Measurements from ENCODE around the gene THBD. TPM values are rescaled to one million over a fixed set of nuclear protein-coding genes. Genes with fewer than 3 reads are reported as not detected.

THBD gene
- total and polyA plus RNA-seq, 9 of the 15 experiments (the other 6 are each of a cell fraction or from before 2014, with no cell fraction given): 0.07 to 0.49 (median 0.33) TPM

GRCh38 chr20:23047001-23047737, 2.3 kb downstream of the THBD start:
- WGBS (ENCODE audit: insufficient coverage, low coverage, missing lambda C conversion rate): 63% methylated on average over 13 of the region's 13 CpGs
- Histone ChIP-seq H3K9me3 (replicated peaks; ENCODE audit: control insufficient read depth, insufficient read depth, low read depth, low read length) (no peaks in the 10 kb centered on the region), H3K4me1 (replicated peaks in 1 of 2; ENCODE audit: control insufficient read depth in 2 of 2, insufficient read depth in 2 of 2, low read length in 2 of 2) (peaks cover 10 to 46% of the 10 kb centered on the region in 2 experiments; a peak in 4 of 5 replicates), H3K36me3 (ENCODE audit: control insufficient read depth, insufficient read depth, low read length) (no peaks in the 10 kb centered on the region), H3K4me2 (ENCODE audit: insufficient read depth, low read length) (no peak overlapping the region), H3K4me3 (no peak overlapping the region), H3K79me2 (ENCODE audit: control insufficient read depth, insufficient read depth, low read length) (no peaks in the 10 kb centered on the region), H4K20me1 (replicated peaks; ENCODE audit: control insufficient read depth, insufficient read depth, low read length) (no peaks in the 10 kb centered on the region), H2AFZ (ENCODE audit: low read depth, low read length) (no peak overlapping the region), H3K27me3 (ENCODE audit: control insufficient read depth in 2 of 2, insufficient read depth in 2 of 2, low read length in 2 of 2) (no peaks in the 10 kb centered on the region), H3K9me1 (ENCODE audit: control insufficient read depth, insufficient read depth, low read length) (no peaks in the 10 kb centered on the region), H3K27ac (ENCODE audit: extremely low read depth, low read depth, low read length) (no peak overlapping the region), H3K9ac (ENCODE audit: insufficient read depth in 1 of 2, low read depth in 2 of 2, low read length in 2 of 2) (no peak overlapping the region)
- ChIA-PET CTCF (ENCODE audit: low intra/inter-chr PET ratio) (no interaction called here), POLR2A (interaction anchor here (0.6 kb wide), 1 partner anchor 309 kb away, joined by 3 read pairs; no protein-coding TSS in a partner anchor)
- in situ Hi-C loops (cut with MboI): no loop called here
- TF ChIP-seq GTF2A2 (tag; IDR thresholded peaks at IDR 0.05): no peak
- no peak for TF ChIP-seq NONO (IDR thresholded peaks at IDR 0.05; ENCODE audit: low read depth in 2 of 2, low read length in 1 of 2)
- TF ChIP-seq ZNF12 (CRISPR knock-in tag; IDR thresholded peaks at IDR 0.05): no peak
- no peak for TF ChIP-seq EP300 (IDR thresholded peaks at IDR 0.05; ENCODE audit: low read length)
- TF ChIP-seq HNRNPH1 (optimal IDR thresholded peaks at IDR 0.05; ENCODE audit: low read depth, low read length): no peak
- TF ChIP-seq KAT7 (CRISPR knock-in tag; IDR thresholded peaks at IDR 0.05; ENCODE audit: borderline replicate concordance): no peak
- TF ChIP-seq THRA (IDR thresholded peaks at IDR 0.05): no peak
- no peak for TF ChIP-seq ZZZ3 (IDR thresholded peaks at IDR 0.05)
- TF ChIP-seq ESRRB (CRISPR knock-in tag; IDR thresholded peaks at IDR 0.05; ENCODE audit: borderline replicate concordance): no peak
- no peak for TF ChIP-seq CTBP1 (IDR thresholded peaks at IDR 0.05; ENCODE audit: borderline replicate concordance)
- TF ChIP-seq HNRNPK (IDR thresholded peaks at IDR 0.05; ENCODE audit: low read depth, low read length, poor library complexity, severe bottlenecking): no peak
- TF ChIP-seq KDM1A (IDR thresholded peaks at IDR 0.05): no peak
- FAIRE-seq (no peak), DNase-seq (ENCODE audit: extremely low read depth in 1 of 4, low spot score in 3 of 4) (no peak), ATAC-seq (no peak)
- intact Hi-C loops (cut with micrococcal nuclease): no loop called here
- BruUV-seq (replicated peaks): no TSS peak
